GM12878 (cell line): Measurements from ENCODE around the gene BIRC3. TPM values are rescaled to one million over a fixed set of nuclear protein-coding genes. Genes with fewer than 3 reads are reported as not detected.
A peak's percentile ranks its signal among the peaks of the same experiment; 100 is the strongest.

Experiments used
- BCLAF1 ChIP-seq: fragments of 450-650 bp; IDR thresholded peaks from 2 replicates; pipeline ENCODE4 v1.6.1; 2017; ENCODE audit warnings: antibody characterized with exemption, mild to moderate bottlenecking, moderate library complexity
- BHLHE40 ChIP-seq, 2 experiments: fragments of 450-650 bp in 1 of 2; IDR thresholded peaks; 2 replicates each; pipeline ENCODE4 v1.6.1; 2011 to 2017; ENCODE audit warnings: low read depth in 2 of 2, borderline replicate concordance in 1 of 2, improper control_type of control experiment in 1 of 2, low read length in 1 of 2, mild to moderate bottlenecking in 1 of 2
- CBX3 ChIP-seq: fragments of 200-600 bp; sonication (generic); IDR thresholded peaks from 2 replicates; pipeline ENCODE4 v1.6.1; 2016; ENCODE audit warnings: low read depth, borderline replicate concordance
- CREB1 ChIP-seq: IDR thresholded peaks from 2 replicates; pipeline ENCODE4 v1.6.1; 2012; ENCODE audit warnings: low read depth, mild to moderate bottlenecking, inconsistent platforms
- E2F8 ChIP-seq: fragments of 450-650 bp; IDR thresholded peaks from 2 replicates; pipeline ENCODE4 v1.6.1; 2018; ENCODE audit warnings: mild to moderate bottlenecking, low read depth, moderate library complexity; ENCODE audit not compliant: partially characterized antibody
- ETV6 ChIP-seq, 2 experiments: fragments of 450-650 bp in 1 of 2; IDR thresholded peaks in 1 of 2; conservative IDR thresholded peaks in 1 of 2; 2 replicates each; pipeline ENCODE4 v1.6.1; 2014; ENCODE audit warnings: antibody characterized with exemption in 1 of 2, borderline replicate concordance in 1 of 2, low read depth in 1 of 2, mild to moderate bottlenecking in 1 of 2, moderate library complexity in 1 of 2
- HDAC2 ChIP-seq: fragments of 200-600 bp; sonication (generic); IDR thresholded peaks from 2 replicates; pipeline ENCODE4 v1.6.1; 2017
- IKZF1 ChIP-seq: fragments of 450-650 bp; conservative IDR thresholded peaks from 2 replicates; pipeline ENCODE4 v1.6.1; 2017; ENCODE audit warnings: antibody characterized with exemption, mild to moderate bottlenecking
- JUNB ChIP-seq: IDR thresholded peaks from 2 replicates; pipeline ENCODE4 v1.6.1; 2016; ENCODE audit warnings: antibody characterized with exemption, mild to moderate bottlenecking
- NR2F1 ChIP-seq: fragments of 450-650 bp; conservative IDR thresholded peaks from 2 replicates; pipeline ENCODE4 v1.6.1; 2017; ENCODE audit warnings: mild to moderate bottlenecking
- PKNOX1 ChIP-seq: fragments of 450-650 bp; IDR thresholded peaks from 2 replicates; pipeline ENCODE4 v1.6.1; 2016; ENCODE audit warnings: mild to moderate bottlenecking
- POLR2AphosphoS5 ChIP-seq: IDR thresholded peaks from 2 replicates; pipeline ENCODE4 v1.6.1; 2011; ENCODE audit warnings: mild to moderate bottlenecking, low read length, inconsistent platforms
- RELA ChIP-seq: fragments of 450-650 bp; IDR thresholded peaks from 2 replicates; pipeline ENCODE4 v1.8.0; 2014; ENCODE audit warnings: borderline replicate concordance; ENCODE audit not compliant: partially characterized antibody
- RUNX3 ChIP-seq: IDR thresholded peaks from 2 replicates; pipeline ENCODE4 v1.6.1; 2012; ENCODE audit warnings: low read length, inconsistent platforms
- SIX5 ChIP-seq: IDR thresholded peaks from 2 replicates; pipeline ENCODE4 v1.6.1; 2011; ENCODE audit warnings: mild to moderate bottlenecking, low read depth, low read length, moderate library complexity; ENCODE audit not compliant: severe bottlenecking
- TCF7 ChIP-seq: IDR thresholded peaks from 2 replicates; pipeline ENCODE4 v1.6.1; 2014; ENCODE audit warnings: antibody characterized with exemption, borderline replicate concordance
- YY1 ChIP-seq: IDR thresholded peaks from 2 replicates; pipeline ENCODE4 v1.6.1; 2011; ENCODE audit warnings: low read depth, mild to moderate bottlenecking, low read length
- ZNF217 ChIP-seq: fragments of 450-650 bp; IDR thresholded peaks from 2 replicates; pipeline ENCODE4 v1.6.1; 2017; ENCODE audit warnings: antibody characterized with exemption, mild to moderate bottlenecking
- polyA plus RNA-seq, 11 experiments: library from polyadenylated mRNA; depleted of rRNA in 4 of 11; unstranded in 6 of 11; stranded (reverse) in 5 of 11; fragments of >200 nt; fragmentation: Nextera tagmentation in 4 of 11; fragmentation: Illumina TruSeq in 1 of 11; extraction: Ambion mirVana in 4 of 11; extraction: Trizol in 1 of 11; gene quantifications; 1 replicate in 1 of 11; 2 replicates in 10 of 11; pipeline versions ENCODE4 v1.2.1 to v1.2.3, GENCODE V29; 2011 to 2016; ENCODE audit warnings: inconsistent platforms in 2 of 11, missing spikeins in 2 of 11, low read depth in 1 of 11
- total RNA-seq, 4 experiments: library from RNA; depleted of rRNA in 3 of 4; stranded (reverse); fragments of >200 nt in 3 of 4; fragmentation: Illumina TruSeq in 1 of 4; extraction: Trizol in 1 of 4; gene quantifications; 2 replicates each; pipeline versions ENCODE4 v1.2.1 to v1.2.3, GENCODE V29; 2013 to 2021
- TF ChIP-seq, protein P1 (sequence below): fragments of 450-650 bp; IDR thresholded peaks from 2 replicates; pipeline ENCODE4 v1.6.1; 2017; ENCODE audit warnings: mild to moderate bottlenecking, low read depth, inconsistent platforms; ENCODE audit not compliant: poor library complexity, severe bottlenecking
- TF ChIP-seq, protein P2 (sequence below): IDR thresholded peaks from 2 replicates; pipeline ENCODE4 v1.6.1; 2011; ENCODE audit warnings: mild to moderate bottlenecking, low read depth, low read length, moderate library complexity; ENCODE audit not compliant: insufficient replicate concordance

Gene BIRC3
- total and polyA plus RNA-seq, 10 of the 15 experiments (the other 5 are each of a cell fraction or from before 2014, with no cell fraction given) = 42.1 to 351 (median 83.7) TPM

DNA sequence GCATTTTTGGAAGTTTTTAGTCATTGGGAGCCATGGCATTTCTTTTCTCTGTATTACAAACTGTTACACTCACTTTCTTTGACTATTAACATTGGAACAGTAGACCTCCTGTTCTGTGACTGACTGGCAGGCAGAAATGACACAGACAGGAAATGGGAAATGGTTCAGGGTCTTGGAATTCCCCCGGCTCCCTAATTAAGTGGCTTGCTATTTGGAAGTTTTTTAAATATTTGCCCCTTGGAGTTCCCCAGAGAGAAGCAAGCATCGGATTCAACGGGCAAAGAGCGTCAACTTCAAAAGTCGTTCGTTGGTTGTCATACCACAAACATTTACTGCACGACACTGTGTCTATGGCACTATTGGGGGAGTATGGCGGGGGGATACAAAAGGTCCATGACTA, 28.6 kb downstream of the BIRC3 start (continued):
- TF ChIP-seq SIX5 (no peak), ETV6 (conservative IDR thresholded peaks at IDR 0.05 in 1 of 2, IDR thresholded peaks at IDR 0.05 in 1 of 2; ENCODE audit: borderline replicate concordance in 1 of 2, low read depth in 1 of 2) (peak in 1 of 2 experiments; percentile 62; a peak in 2 of 4 replicates), PKNOX1 (peak; percentile 91), BHLHE40 (IDR thresholded peaks at IDR 0.05; ENCODE audit: borderline replicate concordance in 1 of 2, low read depth in 2 of 2, low read length in 1 of 2) (peak; percentile 3 to 31; a peak in 1 of 4 replicates), E2F8 (no peak), JUNB (peak; percentile 76), TCF7 (peak; percentile 53; the same call in 1 of the 2 replicates), HDAC2 (no peak), IKZF1 (peak; percentile 97), CREB1 (no peak), POLR2AphosphoS5 (peak; percentile 37; the same call in 1 of the 2 replicates), BCLAF1 (no peak), RUNX3 (peak; percentile 80), ZNF217 (peak; percentile 13; the same call in 1 of the 2 replicates), CBX3 (no peak), RELA (peak; percentile 92), NR2F1 (peak; percentile 60; the same call in 1 of the 2 replicates), YY1 (0 out of 2 replicates have a peak, but pooled peaks have one; percentile 12)
- TF ChIP-seq, protein P1, sequence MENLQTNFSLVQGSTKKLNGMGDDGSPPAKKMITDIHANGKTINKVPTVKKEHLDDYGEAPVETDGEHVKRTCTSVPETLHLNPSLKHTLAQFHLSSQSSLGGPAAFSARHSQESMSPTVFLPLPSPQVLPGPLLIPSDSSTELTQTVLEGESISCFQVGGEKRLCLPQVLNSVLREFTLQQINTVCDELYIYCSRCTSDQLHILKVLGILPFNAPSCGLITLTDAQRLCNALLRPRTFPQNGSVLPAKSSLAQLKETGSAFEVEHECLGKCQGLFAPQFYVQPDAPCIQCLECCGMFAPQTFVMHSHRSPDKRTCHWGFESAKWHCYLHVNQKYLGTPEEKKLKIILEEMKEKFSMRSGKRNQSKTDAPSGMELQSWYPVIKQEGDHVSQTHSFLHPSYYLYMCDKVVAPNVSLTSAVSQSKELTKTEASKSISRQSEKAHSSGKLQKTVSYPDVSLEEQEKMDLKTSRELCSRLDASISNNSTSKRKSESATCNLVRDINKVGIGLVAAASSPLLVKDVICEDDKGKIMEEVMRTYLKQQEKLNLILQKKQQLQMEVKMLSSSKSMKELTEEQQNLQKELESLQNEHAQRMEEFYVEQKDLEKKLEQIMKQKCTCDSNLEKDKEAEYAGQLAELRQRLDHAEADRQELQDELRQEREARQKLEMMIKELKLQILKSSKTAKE = peak; percentile 45
- TF ChIP-seq, protein P2, sequence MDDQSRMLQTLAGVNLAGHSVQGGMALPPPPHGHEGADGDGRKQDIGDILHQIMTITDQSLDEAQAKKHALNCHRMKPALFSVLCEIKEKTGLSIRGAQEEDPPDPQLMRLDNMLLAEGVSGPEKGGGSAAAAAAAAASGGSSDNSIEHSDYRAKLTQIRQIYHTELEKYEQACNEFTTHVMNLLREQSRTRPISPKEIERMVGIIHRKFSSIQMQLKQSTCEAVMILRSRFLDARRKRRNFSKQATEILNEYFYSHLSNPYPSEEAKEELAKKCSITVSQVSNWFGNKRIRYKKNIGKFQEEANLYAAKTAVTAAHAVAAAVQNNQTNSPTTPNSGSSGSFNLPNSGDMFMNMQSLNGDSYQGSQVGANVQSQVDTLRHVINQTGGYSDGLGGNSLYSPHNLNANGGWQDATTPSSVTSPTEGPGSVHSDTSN = peak; percentile 59
